Measurements from ENCODE around the gene TTC4. TPM values are rescaled to one million over a fixed set of nuclear protein-coding genes. Genes with fewer than 3 reads are reported as not detected.

TTC4 gene
- total and polyA plus RNA-seq, 3 donors from 2014 or later: 25.0 to 35.3 (median 34.3) TPM

DNA sequence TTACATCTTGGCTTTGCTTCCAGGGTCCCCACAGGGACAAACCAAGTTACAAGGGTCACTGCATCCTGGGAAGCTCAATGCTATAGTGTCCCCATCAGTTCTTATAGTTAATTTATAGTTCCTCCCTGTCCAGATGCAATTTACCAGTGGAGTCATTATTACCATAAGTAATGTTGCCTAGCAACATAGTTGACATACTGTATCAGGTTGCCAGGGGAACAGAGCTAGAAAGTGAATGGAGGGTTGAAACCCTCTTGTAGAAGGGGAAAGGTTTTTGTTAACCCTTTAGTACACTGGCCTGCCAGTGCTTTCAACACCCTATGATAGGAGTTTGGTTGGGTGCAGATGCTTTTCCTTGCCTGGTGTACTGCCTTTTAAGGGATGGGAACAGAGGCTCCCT is 34.3 kb upstream of the TTC4 start:
- no peak overlapping the region for H3K27ac ChIP-seq
- TF ChIP-seq, protein P1, sequence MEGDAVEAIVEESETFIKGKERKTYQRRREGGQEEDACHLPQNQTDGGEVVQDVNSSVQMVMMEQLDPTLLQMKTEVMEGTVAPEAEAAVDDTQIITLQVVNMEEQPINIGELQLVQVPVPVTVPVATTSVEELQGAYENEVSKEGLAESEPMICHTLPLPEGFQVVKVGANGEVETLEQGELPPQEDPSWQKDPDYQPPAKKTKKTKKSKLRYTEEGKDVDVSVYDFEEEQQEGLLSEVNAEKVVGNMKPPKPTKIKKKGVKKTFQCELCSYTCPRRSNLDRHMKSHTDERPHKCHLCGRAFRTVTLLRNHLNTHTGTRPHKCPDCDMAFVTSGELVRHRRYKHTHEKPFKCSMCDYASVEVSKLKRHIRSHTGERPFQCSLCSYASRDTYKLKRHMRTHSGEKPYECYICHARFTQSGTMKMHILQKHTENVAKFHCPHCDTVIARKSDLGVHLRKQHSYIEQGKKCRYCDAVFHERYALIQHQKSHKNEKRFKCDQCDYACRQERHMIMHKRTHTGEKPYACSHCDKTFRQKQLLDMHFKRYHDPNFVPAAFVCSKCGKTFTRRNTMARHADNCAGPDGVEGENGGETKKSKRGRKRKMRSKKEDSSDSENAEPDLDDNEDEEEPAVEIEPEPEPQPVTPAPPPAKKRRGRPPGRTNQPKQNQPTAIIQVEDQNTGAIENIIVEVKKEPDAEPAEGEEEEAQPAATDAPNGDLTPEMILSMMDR (IDR thresholded peaks at IDR 0.05): no peak
- no peak for TF ChIP-seq POLR2A (IDR thresholded peaks at IDR 0.05)
- no peak for DNase-seq
- no peak overlapping the region for H3K4me3 ChIP-seq
- no peaks in the 10 kb centered on the region for H3K9me3 ChIP-seq
- H3K27me3 ChIP-seq: no peaks in the 10 kb centered on the region
- H3K4me1 ChIP-seq: no peaks in the 10 kb centered on the region
- intact Hi-C loops (cut with DNase I; ENCODE audit: low total_unique reads): no loop called here
- no peaks in the 10 kb centered on the region for H3K36me3 ChIP-seq (ENCODE audit: low read depth, missing control alignments)

DNA sequence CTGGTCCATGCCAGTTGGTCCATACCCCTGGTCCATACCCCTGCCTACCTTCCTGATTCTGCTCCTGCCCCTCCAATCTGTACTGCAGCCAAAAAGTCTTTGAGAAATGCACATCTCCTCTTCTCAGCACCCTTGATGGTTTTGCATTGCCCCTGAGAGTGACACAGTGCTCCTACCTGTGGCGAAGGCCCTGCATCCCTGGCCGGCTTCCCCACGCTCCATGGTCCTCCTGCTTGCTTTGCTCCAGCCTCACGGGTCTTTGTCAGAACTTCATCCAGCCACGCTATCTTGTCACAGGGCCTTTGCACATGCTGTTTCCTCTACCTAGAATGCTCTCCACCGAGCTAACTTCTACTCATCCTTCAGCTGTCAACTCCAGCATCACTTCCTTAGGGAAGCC is 32.2 kb upstream of the TTC4 start:
- Histone ChIP-seq H3K27ac (no peak overlapping the region), H3K36me3 (ENCODE audit: low read depth, missing control alignments) (no peaks in the 10 kb centered on the region), H3K27me3 (no peaks in the 10 kb centered on the region), H3K4me3 (no peak overlapping the region), H3K9me3 (no peaks in the 10 kb centered on the region), H3K4me1 (no peaks in the 10 kb centered on the region)
- DNase-seq: no peak
- intact Hi-C loops (cut with DNase I; ENCODE audit: low total_unique reads): no loop called here
- TF ChIP-seq, protein P1 (IDR thresholded peaks at IDR 0.05): no peak
- TF ChIP-seq POLR2A (IDR thresholded peaks at IDR 0.05): no peak
- WGBS, 2 donors: 87 to 96% methylated on average over 6 of the region's 6 CpGs

DNA sequence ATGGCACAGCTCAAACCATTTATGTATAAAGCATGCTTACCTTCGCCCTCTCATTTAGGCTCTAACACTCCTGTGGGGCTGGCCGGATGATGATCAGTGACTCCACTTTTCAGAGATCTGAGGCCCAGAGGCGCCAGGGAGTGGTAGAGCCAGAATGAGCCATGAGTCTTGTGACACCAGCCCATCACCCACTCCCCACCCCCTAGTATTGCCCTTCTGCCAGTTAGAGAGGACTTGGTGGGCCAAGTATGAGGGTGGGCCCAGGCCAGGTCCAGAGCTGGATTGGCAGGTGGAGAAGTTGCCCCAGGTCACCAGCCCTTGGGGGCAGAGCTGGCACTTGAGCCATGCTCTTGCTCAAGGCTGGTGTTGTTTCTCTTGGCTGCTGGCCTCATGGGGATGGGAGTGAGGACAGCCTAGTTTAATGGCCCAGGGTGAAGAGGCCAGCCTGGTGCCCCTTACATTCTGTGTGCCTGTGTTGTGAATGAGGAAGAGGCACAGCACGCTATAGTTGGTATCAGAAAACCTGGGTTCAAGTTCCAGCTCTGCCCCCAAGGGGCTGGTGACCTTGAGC is 30.2 kb upstream of the TTC4 start:
- Histone ChIP-seq H3K36me3 (ENCODE audit: low read depth, missing control alignments) (no peaks in the 10 kb centered on the region), H3K27ac (no peak overlapping the region), H3K27me3 (no peaks in the 10 kb centered on the region), H3K9me3 (no peaks in the 10 kb centered on the region), H3K4me1 (no peaks in the 10 kb centered on the region), H3K4me3 (no peak overlapping the region)
- no peak for TF ChIP-seq POLR2A (IDR thresholded peaks at IDR 0.05)
- TF ChIP-seq, protein P1 (IDR thresholded peaks at IDR 0.05): no peak
- WGBS, 2 donors: 96 to 100% methylated on average over 4 of the region's 4 CpGs
- intact Hi-C loops (cut with DNase I; ENCODE audit: low total_unique reads): no loop called here
- DNase-seq: no peak

DNA sequence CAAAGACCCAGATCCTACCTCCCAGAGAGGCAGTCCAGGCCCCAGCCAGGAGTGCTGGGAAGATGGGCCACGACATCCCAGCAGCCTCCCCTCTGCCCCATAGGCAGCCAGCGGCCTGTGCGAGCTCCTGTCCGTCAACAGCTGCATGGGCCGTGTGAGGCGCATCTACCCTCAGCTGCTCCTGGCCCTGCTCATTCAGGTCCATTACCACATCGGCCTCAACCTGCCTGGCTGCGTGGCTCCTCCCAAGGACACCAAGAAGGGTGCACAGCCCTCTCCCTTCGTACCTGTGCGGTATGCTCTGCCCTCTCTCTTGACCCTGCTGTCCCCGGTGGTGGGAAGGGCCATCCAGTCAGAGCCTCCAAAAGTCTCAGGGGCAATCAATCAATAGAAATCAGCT is 29.5 kb upstream of the TTC4 start:
- Histone ChIP-seq H3K9me3 (no peaks in the 10 kb centered on the region), H3K27me3 (no peaks in the 10 kb centered on the region), H3K4me3 (no peak overlapping the region), H3K36me3 (ENCODE audit: low read depth, missing control alignments) (no peaks in the 10 kb centered on the region), H3K27ac (no peak overlapping the region), H3K4me1 (no peaks in the 10 kb centered on the region)
- intact Hi-C loops (cut with DNase I; ENCODE audit: low total_unique reads): no loop called here
- 84 to 93% methylated on average over 11 of the region's 11 CpGs for WGBS, 2 donors
- TF ChIP-seq POLR2A (IDR thresholded peaks at IDR 0.05): no peak
- TF ChIP-seq, protein P1 (IDR thresholded peaks at IDR 0.05): no peak
- no peak for DNase-seq

DNA sequence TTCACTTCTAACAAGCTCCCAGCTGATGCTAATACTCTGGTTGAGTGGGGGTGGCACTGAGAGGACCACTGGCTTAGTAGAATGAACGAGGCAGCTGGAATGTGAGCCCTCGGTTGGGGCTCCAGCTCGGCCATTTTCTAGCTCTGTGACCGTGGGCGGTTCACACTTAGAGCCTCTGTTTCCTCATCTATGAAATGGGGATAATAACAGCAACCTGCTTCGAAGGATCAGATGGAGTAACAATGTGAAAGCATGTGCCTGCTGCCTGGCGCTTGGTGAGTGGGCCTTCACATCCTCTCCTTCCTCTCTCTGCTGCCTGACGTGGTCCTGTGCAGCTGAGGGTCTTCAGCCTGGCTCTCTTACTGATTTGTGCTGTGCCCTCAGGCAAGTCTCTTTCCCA is 20.9 kb upstream of the TTC4 start:
- no peak overlapping the region for H3K4me3 ChIP-seq
- intact Hi-C loops (cut with DNase I; ENCODE audit: low total_unique reads): no loop called here
- WGBS, 2 donors: 87 to 93% methylated on average over 8 of the region's 8 CpGs
- TF ChIP-seq, protein P1 (IDR thresholded peaks at IDR 0.05): no peak
- no peak for TF ChIP-seq POLR2A (IDR thresholded peaks at IDR 0.05)
- no peaks in the 10 kb centered on the region for H3K36me3 ChIP-seq (ENCODE audit: low read depth, missing control alignments)
- H3K4me1 ChIP-seq: no peaks in the 10 kb centered on the region
- no peak overlapping the region for H3K27ac ChIP-seq
- no peaks in the 10 kb centered on the region for H3K9me3 ChIP-seq
- no peaks in the 10 kb centered on the region for H3K27me3 ChIP-seq
- no peak for DNase-seq
